Astrocyte (in vitro differentiated cells and primary cell): ENCODE results near the gene SLCO3A1. TPM values are rescaled to one million over a fixed set of nuclear protein-coding genes. Genes with fewer than 3 reads are reported as not detected.

Source experiments
- DNase-seq: peaks from one replicate; pipeline ENCODE4 v3.0.0-alpha.2; 2010; ENCODE audit warnings: low read depth
- FAIRE-seq: peaks from 2 replicates; lab custom pipeline; 2011; peaks lifted over from hg19 to GRCh38; lab: Jason Lieb, UNC
- H2AFZ ChIP-seq: 2 replicates; pipeline ENCODE4 v1.6.0; 2012; ENCODE audit warnings: low read depth, low read length, inconsistent platforms
- H3K27ac ChIP-seq: 2 replicates; pipeline ENCODE4 v1.5.1; 2011; ENCODE audit warnings: low read depth, low read length, inconsistent platforms
- H3K27me3 ChIP-seq: 2 replicates; pipeline ENCODE4 v1.6.0; 2011; ENCODE audit warnings: low read length, inconsistent platforms; ENCODE audit not compliant: insufficient read depth
- H3K36me3 ChIP-seq: 2 replicates; pipeline ENCODE4 v1.5.1; 2011; ENCODE audit warnings: low read length, inconsistent platforms; ENCODE audit not compliant: insufficient read depth
- H3K4me1 ChIP-seq: 2 replicates; pipeline ENCODE4 v1.5.1; 2011; ENCODE audit warnings: low read length, inconsistent platforms; ENCODE audit not compliant: insufficient read depth
- H3K4me2 ChIP-seq: 2 replicates; pipeline ENCODE4 v1.6.0; 2012; ENCODE audit warnings: low read length, inconsistent platforms
- H3K4me3 ChIP-seq: 2 replicates; pipeline ENCODE4 v1.5.1; 2011; ENCODE audit warnings: low read depth, mild to moderate bottlenecking, low read length, inconsistent platforms; ENCODE audit not compliant: insufficient read depth
- H3K79me2 ChIP-seq: 2 replicates; pipeline ENCODE4 v1.6.0; 2012; ENCODE audit warnings: mild to moderate bottlenecking, low read length, inconsistent platforms; ENCODE audit not compliant: insufficient read depth
- H3K9ac ChIP-seq: 2 replicates; pipeline ENCODE4 v1.6.0; 2012; ENCODE audit warnings: mild to moderate bottlenecking, low read length, inconsistent platforms
- H3K9me3 ChIP-seq: 2 replicates; pipeline ENCODE4 v1.5.1; 2012; ENCODE audit warnings: low read depth, mild to moderate bottlenecking, low read length, inconsistent platforms; ENCODE audit not compliant: insufficient read depth
- H4K20me1 ChIP-seq: 2 replicates; pipeline ENCODE4 v1.6.0; 2012; ENCODE audit warnings: low read length, inconsistent platforms; ENCODE audit not compliant: insufficient read depth
- H3K27ac Mint-ChIP-seq: one replicate; pipeline ENCODE4 v1.8.0; 2021; ENCODE audit warnings: mild to moderate bottlenecking, mixed read lengths; ENCODE audit not compliant: unreplicated experiment
- H3K27me3 Mint-ChIP-seq: one replicate; pipeline ENCODE4 v1.8.0; 2021; ENCODE audit warnings: low read depth, mixed read lengths; ENCODE audit not compliant: unreplicated experiment
- H3K36me3 Mint-ChIP-seq: one replicate; pipeline ENCODE4 v1.8.0; 2021; ENCODE audit warnings: low read depth, mixed read lengths; ENCODE audit not compliant: unreplicated experiment
- H3K4me1 Mint-ChIP-seq: one replicate; pipeline ENCODE4 v1.8.0; 2021; ENCODE audit warnings: low read depth, mixed read lengths; ENCODE audit not compliant: unreplicated experiment
- H3K4me3 Mint-ChIP-seq: one replicate; pipeline ENCODE4 v1.8.0; 2021; ENCODE audit warnings: mild to moderate bottlenecking, moderate library complexity, mixed read lengths; ENCODE audit not compliant: unreplicated experiment
- H3K9me3 Mint-ChIP-seq: one replicate; pipeline ENCODE4 v1.8.0; 2021; ENCODE audit warnings: mild to moderate bottlenecking, mixed read lengths; ENCODE audit not compliant: unreplicated experiment
- EZH2 ChIP-seq: IDR thresholded peaks from 2 replicates; pipeline ENCODE4 v1.6.1; 2012; ENCODE audit warnings: mild to moderate bottlenecking, low read length, inconsistent platforms; ENCODE audit not compliant: insufficient read depth
- total RNA-seq: library from RNA; stranded (reverse); gene quantifications from 2 replicates; pipeline ENCODE4 v1.2.1, GENCODE V29; 2021
- TF ChIP-seq, protein P1 (sequence below): IDR thresholded peaks from 2 replicates; pipeline ENCODE4 v1.5.1; 2011; ENCODE audit warnings: low read depth, mild to moderate bottlenecking, inconsistent platforms, low read length, moderate library complexity; ENCODE audit not compliant: insufficient read depth

The SLCO3A1 gene
- total RNA-seq, 1 donor from 2014 or later, result 9.4 TPM

- Mint-ChIP-seq H3K27me3 (no peaks in the 10 kb centered on the region), H3K27ac (no peak overlapping the region)
- H3K79me2 ChIP-seq, result no peaks in the 10 kb centered on the region
These were observed 11.2 kb downstream of the SLCO3A1 start for GRCh38 chr15:91864664-91865063.

GRCh38 chr15:91865486-91865885, 12.0 kb downstream of the SLCO3A1 start:
- peak overlapping the region; percentile 90 for H3K27ac Mint-ChIP-seq
- Histone ChIP-seq H3K4me1 (peaks cover 16% of the 10 kb centered on the region), H3K9ac (no peak overlapping the region), H3K9me3 (no peaks in the 10 kb centered on the region), H2AFZ (no peak overlapping the region), H3K4me2 (no peak overlapping the region), H3K27ac (no peak overlapping the region), H4K20me1 (peaks cover 4% of the 10 kb centered on the region), H3K36me3 (no peaks in the 10 kb centered on the region), H3K4me3 (no peak overlapping the region), H3K27me3 (no peaks in the 10 kb centered on the region), H3K79me2 (no peaks in the 10 kb centered on the region)
- H3K27me3 Mint-ChIP-seq, result no peaks in the 10 kb centered on the region
- DNase-seq (no peak), FAIRE-seq (no peak)
- TF ChIP-seq, protein P1, sequence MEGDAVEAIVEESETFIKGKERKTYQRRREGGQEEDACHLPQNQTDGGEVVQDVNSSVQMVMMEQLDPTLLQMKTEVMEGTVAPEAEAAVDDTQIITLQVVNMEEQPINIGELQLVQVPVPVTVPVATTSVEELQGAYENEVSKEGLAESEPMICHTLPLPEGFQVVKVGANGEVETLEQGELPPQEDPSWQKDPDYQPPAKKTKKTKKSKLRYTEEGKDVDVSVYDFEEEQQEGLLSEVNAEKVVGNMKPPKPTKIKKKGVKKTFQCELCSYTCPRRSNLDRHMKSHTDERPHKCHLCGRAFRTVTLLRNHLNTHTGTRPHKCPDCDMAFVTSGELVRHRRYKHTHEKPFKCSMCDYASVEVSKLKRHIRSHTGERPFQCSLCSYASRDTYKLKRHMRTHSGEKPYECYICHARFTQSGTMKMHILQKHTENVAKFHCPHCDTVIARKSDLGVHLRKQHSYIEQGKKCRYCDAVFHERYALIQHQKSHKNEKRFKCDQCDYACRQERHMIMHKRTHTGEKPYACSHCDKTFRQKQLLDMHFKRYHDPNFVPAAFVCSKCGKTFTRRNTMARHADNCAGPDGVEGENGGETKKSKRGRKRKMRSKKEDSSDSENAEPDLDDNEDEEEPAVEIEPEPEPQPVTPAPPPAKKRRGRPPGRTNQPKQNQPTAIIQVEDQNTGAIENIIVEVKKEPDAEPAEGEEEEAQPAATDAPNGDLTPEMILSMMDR, result no peak
- H3K4me3 Mint-ChIP-seq, result no peak overlapping the region
- H3K9me3 Mint-ChIP-seq, result peaks cover under 1% of the 10 kb centered on the region
- peaks cover 32% of the 10 kb centered on the region for H3K4me1 Mint-ChIP-seq
- H3K36me3 Mint-ChIP-seq, result no peaks in the 10 kb centered on the region

More at GRCh38 chr15:91864664-91865063, 11.2 kb downstream of the SLCO3A1 start:
- H3K27ac ChIP-seq, result no peak overlapping the region
- peaks cover 4% of the 10 kb centered on the region for H4K20me1 ChIP-seq
- no peak overlapping the region for H2AFZ ChIP-seq
- H3K27me3 ChIP-seq, result no peaks in the 10 kb centered on the region
- FAIRE-seq (no peak), DNase-seq (no peak)
- H3K4me2 ChIP-seq, result no peak overlapping the region
- Mint-ChIP-seq H3K4me3 (no peak overlapping the region), H3K9me3 (no peaks in the 10 kb centered on the region), H3K36me3 (no peaks in the 10 kb centered on the region), H3K4me1 (peaks cover 32% of the 10 kb centered on the region)
- peaks cover 16% of the 10 kb centered on the region for H3K4me1 ChIP-seq
- H3K36me3 ChIP-seq, result no peaks in the 10 kb centered on the region
- H3K9me3 ChIP-seq, result no peaks in the 10 kb centered on the region
- H3K9ac ChIP-seq, result no peak overlapping the region
- TF ChIP-seq EZH2, result no peak
- TF ChIP-seq, protein P1, result no peak
- no peak overlapping the region for H3K4me3 ChIP-seq

GRCh38 chr15:91865950-91866349, 12.4 kb downstream of the SLCO3A1 start:
- H3K27me3 Mint-ChIP-seq, result no peaks in the 10 kb centered on the region
- TF ChIP-seq, protein P1, result no peak
- TF ChIP-seq EZH2, result no peak
- Histone ChIP-seq H4K20me1 (peaks cover 4% of the 10 kb centered on the region), H3K9ac (no peak overlapping the region), H3K36me3 (no peaks in the 10 kb centered on the region), H3K27ac (no peak overlapping the region), H3K4me1 (peaks cover 16% of the 10 kb centered on the region), H3K4me3 (no peak overlapping the region), H3K79me2 (no peaks in the 10 kb centered on the region), H3K4me2 (no peak overlapping the region), H3K27me3 (no peaks in the 10 kb centered on the region), H2AFZ (no peak overlapping the region), H3K9me3 (no peaks in the 10 kb centered on the region)
- DNase-seq, result peak; percentile 55
- no peaks in the 10 kb centered on the region for H3K36me3 Mint-ChIP-seq
- H3K4me3 Mint-ChIP-seq, result no peak overlapping the region
- H3K27ac Mint-ChIP-seq, result peak overlapping the region; percentile 90
- peaks cover 32% of the 10 kb centered on the region for H3K4me1 Mint-ChIP-seq
- peaks cover 4% of the 10 kb centered on the region for H3K9me3 Mint-ChIP-seq
- peak; percentile 95 for FAIRE-seq
